GM12892 (cell line): ENCODE measurements around the gene RLBP1.

Experiments
- POLR2A ChIP-seq: IDR thresholded peaks from 2 replicates; pipeline ENCODE4 v1.6.1; 2011; ENCODE audit warnings: low read depth, low read length, control low read depth
- POLR2AphosphoS5 ChIP-seq: IDR thresholded peaks from 2 replicates; pipeline ENCODE4 v1.6.1; 2011; ENCODE audit warnings: low read depth, low read length, control low read depth

GRCh38 chr15:89184357-89184756 lies 37.0 kb downstream of the RLBP1 start:
- TF ChIP-seq POLR2A (no peak), POLR2AphosphoS5 (no peak)
